D721Med (cell line): ENCODE measurements around the gene NLGN1.
A peak's percentile ranks its signal among the peaks of the same experiment; 100 is the strongest.

Experiments used
- DNase-seq: peaks from one replicate; pipeline ENCODE4 v3.0.0; 2011; ENCODE audit warnings: low spot score; ENCODE audit not compliant: insufficient read length
- FAIRE-seq: peaks from 2 replicates; lab custom pipeline; 2011; peaks lifted over from hg19 to GRCh38; lab: Jason Lieb, UNC
- CTCF ChIP-seq: IDR thresholded peaks from 2 replicates; pipeline ENCODE4 v1.5.1; 2012; ENCODE audit warnings: mild to moderate bottlenecking, control low read depth; ENCODE audit not compliant: insufficient read depth; ENCODE audit errors: missing control alignments

Gene NLGN1

GRCh38 chr3:174168026-174168425, 770.5 kb downstream of the NLGN1 start:
- FAIRE-seq (no peak), DNase-seq (no peak)
- TF ChIP-seq CTCF: no peak

GRCh38 chr3:174168538-174169254, 771.2 kb downstream of the NLGN1 start:
- TF ChIP-seq CTCF: no peak
- FAIRE-seq: no peak
- no peak for DNase-seq

GRCh38 chr3:174169736-174170135, 772.2 kb downstream of the NLGN1 start:
- DNase-seq (no peak), FAIRE-seq (no peak)
- no peak for TF ChIP-seq CTCF

GRCh38 chr3:174170248-174170647, 772.7 kb downstream of the NLGN1 start:
- no peak for TF ChIP-seq CTCF
- peak; percentile 82 for FAIRE-seq
- DNase-seq: no peak

GRCh38 chr3:174186377-174186989, 788.9 kb downstream of the NLGN1 start:
- DNase-seq (no peak), FAIRE-seq (no peak)
- TF ChIP-seq CTCF: no peak

- FAIRE-seq (no peak), DNase-seq (no peak)
- no peak for TF ChIP-seq CTCF
Measured at GRCh38 chr3:174191380-174191779, 793.8 kb downstream of the NLGN1 start.

GRCh38 chr3:174191895-174192294, 794.4 kb downstream of the NLGN1 start:
- DNase-seq: no peak
- TF ChIP-seq CTCF: no peak
- no peak for FAIRE-seq
